HG02938 (cell line): ENCODE measurements around the gene CFAP77.

Experiments used
- ATAC-seq: cut with Tn5 transposase; IDR thresholded peaks from one replicate; pipeline ENCODE4 v1.9.1; 2021; ENCODE audit warnings: mild to moderate bottlenecking, moderate library complexity; ENCODE audit not compliant: unreplicated experiment

The CFAP77 gene

GRCh38 chr9:132486706-132487350 is 76.8 kb downstream of the CFAP77 start:
- ATAC-seq, result no peak

- ATAC-seq, result no peak
Observed at GRCh38 chr9:132487351-132487791, 77.4 kb downstream of the CFAP77 start.

GRCh38 chr9:132487980-132488535 is 78.0 kb downstream of the CFAP77 start:
- ATAC-seq, result no peak

GRCh38 chr9:132488626-132489025 is 78.6 kb downstream of the CFAP77 start:
- ATAC-seq, result no peak

- ATAC-seq, result no peak
Observed at GRCh38 chr9:132489536-132489935, 79.5 kb downstream of the CFAP77 start.

GRCh38 chr9:132494857-132495256 is 84.8 kb downstream of the CFAP77 start:
- no peak for ATAC-seq

- ATAC-seq, result no peak
Observed at GRCh38 chr9:132497731-132498130, 87.7 kb downstream of the CFAP77 start.

GRCh38 chr9:132498531-132499210 is 88.7 kb downstream of the CFAP77 start:
- ATAC-seq, result no peak

- ATAC-seq, result no peak
Observed at GRCh38 chr9:132499251-132499650, 89.2 kb downstream of the CFAP77 start.

- no peak for ATAC-seq
Observed at GRCh38 chr9:132500193-132500592, 90.2 kb downstream of the CFAP77 start.

- no peak for ATAC-seq
Observed at GRCh38 chr9:132502480-132502879, 92.5 kb downstream of the CFAP77 start.

- ATAC-seq, result no peak
Observed at GRCh38 chr9:132503116-132503515, 93.1 kb downstream of the CFAP77 start.

GRCh38 chr9:132504488-132504887 is 94.5 kb downstream of the CFAP77 start:
- no peak for ATAC-seq

- no peak for ATAC-seq
Observed at GRCh38 chr9:132505991-132506655, 96.1 kb downstream of the CFAP77 start.

- no peak for ATAC-seq
Observed at GRCh38 chr9:132506977-132507669, 97.1 kb downstream of the CFAP77 start.

GRCh38 chr9:132507670-132508469 is 97.9 kb downstream of the CFAP77 start:
- no peak for ATAC-seq

GRCh38 chr9:132509928-132510874 is 100.2 kb downstream of the CFAP77 start:
- ATAC-seq, result no peak

- no peak for ATAC-seq
Observed at GRCh38 chr9:132511191-132511999, 101.4 kb downstream of the CFAP77 start.
